Measurements from ENCODE around the gene SLC38A5. TPM values are rescaled to one million over a fixed set of nuclear protein-coding genes. Genes with fewer than 3 reads are reported as not detected.

Gene SLC38A5
- total RNA-seq, 1 donor from 2014 or later, result 36.0 TPM

- Histone ChIP-seq H3K4me3 (ENCODE audit: insufficient read depth, low read depth, low read length) (no peak overlapping the region), H3K4me2 (ENCODE audit: low read length) (no peak overlapping the region), H3K36me3 (ENCODE audit: insufficient read depth, low read length) (peaks cover 5% of the 10 kb centered on the region), H2AFZ (ENCODE audit: low read depth, low read length) (no peak overlapping the region), H3K27me3 (ENCODE audit: insufficient read depth, low read length) (no peaks in the 10 kb centered on the region), H3K27ac (ENCODE audit: low read depth, low read length) (no peak overlapping the region), H3K79me2 (ENCODE audit: insufficient read depth, low read length) (peaks cover 10% of the 10 kb centered on the region), H3K9me3 (ENCODE audit: insufficient read depth, low read depth, low read length) (no peaks in the 10 kb centered on the region), H3K4me1 (ENCODE audit: insufficient read depth, low read length) (peaks cover 10% of the 10 kb centered on the region), H4K20me1 (ENCODE audit: insufficient read depth, low read length) (no peaks in the 10 kb centered on the region), H3K9ac (ENCODE audit: low read length) (no peak overlapping the region)
- Mint-ChIP-seq H3K36me3 (ENCODE audit: low read depth, unreplicated experiment) (peaks cover 9% of the 10 kb centered on the region), H3K9me3 (ENCODE audit: unreplicated experiment) (no peaks in the 10 kb centered on the region), H3K27ac (ENCODE audit: unreplicated experiment) (no peak overlapping the region), H3K27me3 (ENCODE audit: low read depth, unreplicated experiment) (no peaks in the 10 kb centered on the region), H3K4me1 (ENCODE audit: low read depth, unreplicated experiment) (peaks cover 3% of the 10 kb centered on the region), H3K4me3 (ENCODE audit: unreplicated experiment) (no peak overlapping the region)
- FAIRE-seq, result peak; percentile 29
- no peak for DNase-seq (ENCODE audit: low read depth)
- TF ChIP-seq EZH2 (IDR thresholded peaks at IDR 0.05; ENCODE audit: insufficient read depth, low read length) (no peak), CTCF (IDR thresholded peaks at IDR 0.05; ENCODE audit: insufficient read depth, low read depth, low read length) (no peak)
These were observed 44.2 kb upstream of the SLC38A5 start for GRCh38 chrX:48514126-48514806.

DNA sequence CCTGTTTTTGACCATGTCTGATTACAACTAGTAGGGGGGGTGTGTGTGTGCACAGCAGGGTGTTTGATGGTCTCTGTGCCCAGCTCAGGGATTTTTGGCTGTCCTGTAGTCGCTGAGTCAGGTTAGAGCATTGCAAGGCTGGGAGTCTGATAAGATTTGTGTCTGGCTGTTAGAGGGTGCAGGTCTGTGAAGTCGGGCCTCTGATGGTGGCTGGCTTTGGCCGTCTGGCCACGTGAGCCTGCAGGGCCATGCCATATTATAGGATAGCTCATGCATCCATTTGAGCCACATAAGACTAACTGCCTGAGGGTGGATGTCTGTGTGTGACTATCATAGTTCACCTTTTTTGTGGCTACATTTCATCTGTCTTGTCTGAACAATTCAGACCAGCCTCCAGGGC, 43.6 kb upstream of the SLC38A5 start:
- TF ChIP-seq EZH2 (IDR thresholded peaks at IDR 0.05; ENCODE audit: insufficient read depth, low read length) (no peak), CTCF (IDR thresholded peaks at IDR 0.05; ENCODE audit: insufficient read depth, low read depth, low read length) (no peak)
- DNase-seq (ENCODE audit: low read depth) (no peak), FAIRE-seq (no peak)
- no peak overlapping the region for H2AFZ ChIP-seq (ENCODE audit: low read depth, low read length)
- H3K79me2 ChIP-seq (ENCODE audit: insufficient read depth, low read length), result peaks cover 14% of the 10 kb centered on the region
- no peak overlapping the region for H3K4me3 Mint-ChIP-seq (ENCODE audit: unreplicated experiment)
- H3K9me3 ChIP-seq (ENCODE audit: insufficient read depth, low read depth, low read length), result no peaks in the 10 kb centered on the region
- H3K27ac Mint-ChIP-seq (ENCODE audit: unreplicated experiment), result no peak overlapping the region
- no peaks in the 10 kb centered on the region for H3K27me3 Mint-ChIP-seq (ENCODE audit: low read depth, unreplicated experiment)
- H3K36me3 Mint-ChIP-seq (ENCODE audit: low read depth, unreplicated experiment), result peaks cover 9% of the 10 kb centered on the region
- H3K36me3 ChIP-seq (ENCODE audit: insufficient read depth, low read length), result peaks cover 5% of the 10 kb centered on the region
- no peaks in the 10 kb centered on the region for H3K9me3 Mint-ChIP-seq (ENCODE audit: unreplicated experiment)
- no peaks in the 10 kb centered on the region for H4K20me1 ChIP-seq (ENCODE audit: insufficient read depth, low read length)
- no peak overlapping the region for H3K27ac ChIP-seq (ENCODE audit: low read depth, low read length)
- peaks cover 10% of the 10 kb centered on the region for H3K4me1 ChIP-seq (ENCODE audit: insufficient read depth, low read length)
- H3K4me1 Mint-ChIP-seq (ENCODE audit: low read depth, unreplicated experiment), result peaks cover 3% of the 10 kb centered on the region
- H3K4me2 ChIP-seq (ENCODE audit: low read length), result no peak overlapping the region
- H3K4me3 ChIP-seq (ENCODE audit: insufficient read depth, low read depth, low read length), result no peak overlapping the region
- H3K9ac ChIP-seq (ENCODE audit: low read length), result no peak overlapping the region
- H3K27me3 ChIP-seq (ENCODE audit: insufficient read depth, low read length), result no peaks in the 10 kb centered on the region

DNA sequence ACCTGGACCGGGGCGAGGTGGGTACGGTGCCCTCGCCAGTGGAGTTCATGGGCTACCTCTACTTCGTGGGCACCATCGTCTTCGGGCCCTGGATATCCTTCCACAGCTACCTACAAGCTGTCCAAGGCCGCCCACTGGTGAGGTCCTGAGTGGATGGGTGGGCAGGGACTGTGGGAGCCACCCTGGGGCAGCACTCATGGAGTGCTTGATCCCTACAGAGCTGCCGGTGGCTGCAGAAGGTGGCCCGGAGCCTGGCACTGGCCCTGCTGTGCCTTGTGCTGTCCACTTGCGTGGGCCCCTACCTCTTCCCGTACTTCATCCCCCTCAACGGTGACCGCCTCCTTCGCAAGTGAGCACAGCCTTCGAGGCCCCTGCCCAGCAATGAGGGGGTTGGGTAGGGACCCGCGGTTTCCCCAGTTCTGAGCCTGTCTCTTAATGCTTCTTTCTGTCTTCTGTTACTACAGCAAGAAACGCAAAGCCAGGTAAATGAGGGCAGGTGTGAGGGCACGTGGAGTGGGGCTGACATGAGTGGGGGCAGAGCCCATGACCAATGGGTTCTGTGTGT, 42.4 kb upstream of the SLC38A5 start:
- H3K9ac ChIP-seq (ENCODE audit: low read length), result no peak overlapping the region
- Mint-ChIP-seq H3K27ac (ENCODE audit: unreplicated experiment) (no peak overlapping the region), H3K9me3 (ENCODE audit: unreplicated experiment) (no peaks in the 10 kb centered on the region), H3K27me3 (ENCODE audit: low read depth, unreplicated experiment) (no peaks in the 10 kb centered on the region), H3K36me3 (ENCODE audit: low read depth, unreplicated experiment) (peaks cover 9% of the 10 kb centered on the region), H3K4me1 (ENCODE audit: low read depth, unreplicated experiment) (peaks cover 3% of the 10 kb centered on the region), H3K4me3 (ENCODE audit: unreplicated experiment) (no peak overlapping the region)
- peaks cover 5% of the 10 kb centered on the region for H3K36me3 ChIP-seq (ENCODE audit: insufficient read depth, low read length)
- FAIRE-seq (no peak), DNase-seq (ENCODE audit: low read depth) (no peak)
- peaks cover 10% of the 10 kb centered on the region for H3K4me1 ChIP-seq (ENCODE audit: insufficient read depth, low read length)
- H3K4me3 ChIP-seq (ENCODE audit: insufficient read depth, low read depth, low read length), result no peak overlapping the region
- no peaks in the 10 kb centered on the region for H4K20me1 ChIP-seq (ENCODE audit: insufficient read depth, low read length)
- H3K27ac ChIP-seq (ENCODE audit: low read depth, low read length), result no peak overlapping the region
- TF ChIP-seq EZH2 (IDR thresholded peaks at IDR 0.05; ENCODE audit: insufficient read depth, low read length), result no peak
- no peak for TF ChIP-seq CTCF (IDR thresholded peaks at IDR 0.05; ENCODE audit: insufficient read depth, low read depth, low read length)
- peaks cover 14% of the 10 kb centered on the region for H3K79me2 ChIP-seq (ENCODE audit: insufficient read depth, low read length)
- H3K4me2 ChIP-seq (ENCODE audit: low read length), result no peak overlapping the region
- H3K27me3 ChIP-seq (ENCODE audit: insufficient read depth, low read length), result no peaks in the 10 kb centered on the region
- no peaks in the 10 kb centered on the region for H3K9me3 ChIP-seq (ENCODE audit: insufficient read depth, low read depth, low read length)
- H2AFZ ChIP-seq (ENCODE audit: low read depth, low read length), result no peak overlapping the region
